HEK293 (cell line): Measurements from ENCODE around the gene CCDC57.
A peak's percentile ranks its signal among the peaks of the same experiment; 100 is the strongest.

ENCODE experiments used
- CTCF ChIA-PET: fragments of 350-600 bp; formaldehyde crosslinking; extraction: SDS; loops from one replicate; lab custom pipeline; 2021; ENCODE audit warnings: antibody characterized with exemption; lab: Yijun Ruan, JAX
- POLR2A ChIA-PET: fragments of 300-600 bp; formaldehyde crosslinking; extraction: SDS; loops from one replicate; lab custom pipeline; 2020; ENCODE audit warnings: antibody characterized with exemption, inconsistent platforms; lab: Yijun Ruan, JAX
- H3K27ac ChIP-seq: fragments of 200-500 bp; sonication (Bioruptor generic); 2 replicates; pipeline ENCODE4 v1.5.1; 2014; ENCODE audit warnings: low read depth, low read length, control low read depth, inconsistent platforms; ENCODE audit errors: extremely low read depth
- H3K36me3 ChIP-seq, 2 experiments: fragments of 200-500 bp in 1 of 2; sonication (Bioruptor generic) in 1 of 2; 1 replicate in 1 of 2; 2 replicates in 1 of 2; pipeline ENCODE4 v1.5.1; 2014 to 2017; ENCODE audit warnings: inconsistent platforms in 2 of 2, low read length in 2 of 2; ENCODE audit not compliant: control insufficient read depth in 2 of 2, insufficient read depth in 1 of 2
- H3K4me1 ChIP-seq: fragments of 200-500 bp; sonication (Bioruptor generic); 2 replicates; pipeline ENCODE4 v1.5.1; 2014; ENCODE audit warnings: mild to moderate bottlenecking, low read length, inconsistent platforms; ENCODE audit not compliant: control insufficient read depth, insufficient read depth
- H3K4me3 ChIP-seq: 2 replicates; pipeline ENCODE4 v1.5.1; 2011; ENCODE audit warnings: low read depth, mild to moderate bottlenecking, control low read depth, low read length, moderate library complexity
- H3K9me3 ChIP-seq: fragments of 200-500 bp; sonication (Bioruptor generic); 2 replicates; pipeline ENCODE4 v1.5.1; 2014; ENCODE audit warnings: low read depth, low read length, inconsistent platforms; ENCODE audit not compliant: control insufficient read depth, insufficient read depth
- FEZF1 ChIP-seq: fragments of 450-650 bp; formaldehyde crosslinking; IDR thresholded peaks from 2 replicates; pipeline ENCODE4 v1.5.1; 2016; ENCODE audit warnings: missing biosample characterization, missing genetic modification characterization
- IKZF3 ChIP-seq: fragments of 450-650 bp; IDR thresholded peaks from 2 replicates; pipeline ENCODE4 v1.5.0; 2018; ENCODE audit warnings: missing biosample characterization, mild to moderate bottlenecking, missing genetic modification characterization, moderate library complexity
- KLF10 ChIP-seq: fragments of 450-650 bp; IDR thresholded peaks from 2 replicates; pipeline ENCODE4 v1.5.1; 2018; ENCODE audit warnings: missing biosample characterization, mild to moderate bottlenecking, missing genetic modification characterization
- MYNN ChIP-seq: fragments of 450-650 bp; formaldehyde crosslinking; IDR thresholded peaks from 2 replicates; pipeline ENCODE4 v1.5.1; 2016; ENCODE audit warnings: missing biosample characterization, missing genetic modification characterization, borderline replicate concordance
- OSR2 ChIP-seq: fragments of 450-650 bp; formaldehyde crosslinking; IDR thresholded peaks from 2 replicates; pipeline ENCODE4 v1.5.1; 2016; ENCODE audit warnings: missing biosample characterization, missing genetic modification characterization
- PRDM1 ChIP-seq: fragments of 450-650 bp; formaldehyde crosslinking; IDR thresholded peaks from 2 replicates; pipeline ENCODE4; 2016; ENCODE audit warnings: missing biosample characterization, missing genetic modification characterization
- SALL2 ChIP-seq: fragments of 450-650 bp; formaldehyde crosslinking; IDR thresholded peaks from 2 replicates; pipeline ENCODE4 v1.5.0; 2017; ENCODE audit warnings: missing biosample characterization, mild to moderate bottlenecking, missing genetic modification characterization, borderline replicate concordance
- ZBTB20 ChIP-seq: fragments of 450-650 bp; formaldehyde crosslinking; IDR thresholded peaks from 2 replicates; pipeline ENCODE4 v1.5.1; 2016; ENCODE audit warnings: missing biosample characterization, missing genetic modification characterization
- ZFHX2 ChIP-seq: fragments of 450-650 bp; formaldehyde crosslinking; conservative IDR thresholded peaks from 2 replicates; pipeline ENCODE4 v1.5.1; 2016; ENCODE audit warnings: missing biosample characterization, missing genetic modification characterization
- ZIC2 ChIP-seq: fragments of 450-650 bp; formaldehyde crosslinking; IDR thresholded peaks from 2 replicates; pipeline ENCODE4 v1.5.1; 2016; ENCODE audit warnings: missing biosample characterization, missing genetic modification characterization
- ZNF138 ChIP-seq: fragments of 450-650 bp; formaldehyde crosslinking; IDR thresholded peaks from 2 replicates; pipeline ENCODE4 v1.5.1; 2016; ENCODE audit warnings: missing biosample characterization, missing genetic modification characterization, borderline replicate concordance
- ZNF184 ChIP-seq: fragments of 450-650 bp; IDR thresholded peaks from 2 replicates; pipeline ENCODE4 v1.5.1; 2018; ENCODE audit warnings: missing biosample characterization, mild to moderate bottlenecking, missing genetic modification characterization
- ZNF211 ChIP-seq: fragments of 450-650 bp; formaldehyde crosslinking; IDR thresholded peaks from 2 replicates; pipeline ENCODE4 v1.5.1; 2016; ENCODE audit warnings: low read depth, missing biosample characterization, missing genetic modification characterization
- ZNF24 ChIP-seq: fragments of 450-650 bp; formaldehyde crosslinking; IDR thresholded peaks from 2 replicates; pipeline ENCODE4 v1.5.1; 2016; ENCODE audit warnings: missing biosample characterization, missing genetic modification characterization
- ZNF302 ChIP-seq: fragments of 450-650 bp; formaldehyde crosslinking; IDR thresholded peaks from 2 replicates; pipeline ENCODE4 v1.5.1; 2016; ENCODE audit warnings: missing biosample characterization, missing genetic modification characterization, low read depth
- ZNF350 ChIP-seq: fragments of 450-650 bp; formaldehyde crosslinking; IDR thresholded peaks from 2 replicates; pipeline ENCODE4 v1.5.0; 2017; ENCODE audit warnings: missing biosample characterization, mild to moderate bottlenecking, missing genetic modification characterization
- ZNF391 ChIP-seq: fragments of 450-650 bp; formaldehyde crosslinking; IDR thresholded peaks from 2 replicates; pipeline ENCODE4 v1.5.1; 2016; ENCODE audit warnings: low read depth, missing biosample characterization, missing genetic modification characterization, borderline replicate concordance
- ZNF426 ChIP-seq: fragments of 450-650 bp; formaldehyde crosslinking; IDR thresholded peaks from 2 replicates; pipeline ENCODE4 v1.5.1; 2017; ENCODE audit warnings: missing biosample characterization, missing genetic modification characterization, mild to moderate bottlenecking, inconsistent platforms, moderate library complexity
- ZNF514 ChIP-seq: fragments of 450-650 bp; formaldehyde crosslinking; IDR thresholded peaks from 2 replicates; pipeline ENCODE4 v1.5.1; 2016; ENCODE audit warnings: missing biosample characterization, missing genetic modification characterization
- ZNF549 ChIP-seq: fragments of 450-650 bp; IDR thresholded peaks from 2 replicates; pipeline ENCODE4 v1.5.1; 2018; ENCODE audit warnings: missing biosample characterization, missing genetic modification characterization, mild to moderate bottlenecking, inconsistent platforms, moderate library complexity
- ZNF596 ChIP-seq: fragments of 450-650 bp; IDR thresholded peaks from 2 replicates; pipeline ENCODE4 v1.5.0; 2018; ENCODE audit warnings: missing biosample characterization, mild to moderate bottlenecking, missing genetic modification characterization, moderate library complexity
- ZNF621 ChIP-seq: fragments of 450-650 bp; formaldehyde crosslinking; IDR thresholded peaks from 2 replicates; pipeline ENCODE4 v1.5.1; 2017; ENCODE audit warnings: missing biosample characterization, missing genetic modification characterization
- ZNF670 ChIP-seq: fragments of 450-650 bp; formaldehyde crosslinking; IDR thresholded peaks from 2 replicates; pipeline ENCODE4 v1.5.1; 2016; ENCODE audit warnings: missing biosample characterization, missing genetic modification characterization, low read depth
- ZNF792 ChIP-seq: fragments of 450-650 bp; formaldehyde crosslinking; IDR thresholded peaks from 2 replicates; pipeline ENCODE4 v1.5.1; 2016; ENCODE audit warnings: missing biosample characterization, missing genetic modification characterization
- TF ChIP-seq, protein P1 (sequence below): fragments of 450-650 bp; formaldehyde crosslinking; IDR thresholded peaks from 2 replicates; pipeline ENCODE4 v1.5.1; 2016; ENCODE audit warnings: missing biosample characterization, missing genetic modification characterization
- TF ChIP-seq, protein P2 (sequence below): fragments of 450-650 bp; formaldehyde crosslinking; IDR thresholded peaks from 2 replicates; pipeline ENCODE4 v1.5.1; 2016; ENCODE audit warnings: missing biosample characterization, missing genetic modification characterization
- TF ChIP-seq, protein P3 (sequence below): fragments of 450-650 bp; formaldehyde crosslinking; IDR thresholded peaks from 2 replicates; pipeline ENCODE4 v1.5.1; 2016; ENCODE audit warnings: missing biosample characterization, missing genetic modification characterization
- TF ChIP-seq, protein P4 (sequence below): sonication (generic); formaldehyde crosslinking; IDR thresholded peaks from 2 replicates; pipeline ENCODE4 v1.8.1; 2022; ENCODE audit warnings: mild to moderate bottlenecking, moderate library complexity, missing genetic modification reagents
- TF ChIP-seq, protein P5 (sequence below): fragments of 450-650 bp; formaldehyde crosslinking; IDR thresholded peaks from 2 replicates; pipeline ENCODE4 v1.5.1; 2016; ENCODE audit warnings: missing biosample characterization, missing genetic modification characterization

The CCDC57 gene

DNA sequence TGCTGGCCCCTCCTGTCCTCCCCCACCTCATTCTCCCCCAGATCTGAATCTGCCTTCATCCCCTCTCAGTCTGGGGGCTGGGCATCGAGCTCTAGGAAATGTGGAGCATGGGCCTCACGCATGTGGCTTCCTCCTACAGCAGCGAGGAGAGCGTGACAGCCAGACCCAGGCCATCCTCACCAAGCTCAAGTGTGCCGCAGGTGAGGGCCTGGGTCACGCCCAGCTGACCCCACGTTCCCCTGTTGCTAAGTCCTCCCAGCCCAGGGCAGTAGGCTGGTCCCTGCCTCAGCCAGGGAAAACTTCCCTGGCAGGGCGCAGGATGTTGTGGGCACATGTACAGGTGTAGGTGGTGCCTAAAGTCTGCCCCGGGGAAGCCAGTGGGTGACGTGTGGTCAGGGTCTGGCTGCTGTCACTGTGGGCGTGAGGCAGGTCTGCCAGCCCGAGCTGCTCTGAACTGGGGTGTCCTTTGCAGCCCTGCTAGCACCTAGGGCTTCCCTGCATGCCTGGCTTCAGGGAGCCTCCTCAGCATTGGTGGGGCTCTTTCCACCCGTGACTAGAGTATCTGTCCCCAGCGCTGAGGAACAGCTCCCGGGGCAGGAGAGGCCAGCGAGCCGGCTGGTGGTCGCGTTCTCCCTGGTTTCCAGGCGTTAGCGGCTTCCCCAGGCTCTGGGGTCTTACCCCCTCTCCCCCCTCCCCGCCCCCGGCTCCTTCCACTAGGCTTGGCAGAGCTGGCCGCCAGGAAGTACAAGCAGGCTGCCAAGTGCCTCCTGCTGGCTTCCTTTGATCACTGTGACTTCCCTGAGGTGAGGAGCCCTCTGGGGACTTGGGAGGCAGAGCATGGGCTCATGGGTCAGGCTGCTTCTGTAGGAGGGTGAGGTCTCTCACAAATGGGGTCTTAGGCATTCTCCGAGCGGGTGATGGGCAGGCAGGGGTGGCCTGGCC is 157.3 kb downstream of the CCDC57 start:
- CTCF ChIA-PET = interaction anchor here (1.3 to 1.7 kb wide), 2 partner anchors 17 to 25 kb away, joined by 5 to 9 read pairs; partner anchors contain the start of gene DCXR
- TF ChIP-seq ZNF24 (tag by site-specific recombination) (no peak), FEZF1 (0 out of 2 replicates have a peak, but pooled peaks have one; percentile 11), ZNF596 (no peak), ZNF621 (no peak), IKZF3 (tag by site-specific recombination) (0 out of 2 replicates have a peak, but pooled peaks have one; percentile 37), ZNF350 (tag by site-specific recombination) (no peak), ZNF792 (tag by site-specific recombination) (no peak), KLF10 (tag by site-specific recombination) (no peak), OSR2 (tag by site-specific recombination) (no peak), ZBTB20 (tag by site-specific recombination) (no peak), ZNF211 (tag by site-specific recombination) (no peak), ZNF549 (tag by site-specific recombination) (no peak), ZNF391 (no peak), ZNF670 (tag by site-specific recombination) (no peak), PRDM1 (tag by site-specific recombination) (no peak), ZNF184 (tag by site-specific recombination) (no peak), ZNF138 (tag by site-specific recombination) (no peak), ZNF514 (no peak), ZIC2 (tag by site-specific recombination) (peak; percentile 74), ZFHX2 (peak; percentile 86), SALL2 (tag by site-specific recombination) (no peak), ZNF302 (no peak), MYNN (no peak), ZNF426 (no peak)
- TF ChIP-seq, protein P1, sequence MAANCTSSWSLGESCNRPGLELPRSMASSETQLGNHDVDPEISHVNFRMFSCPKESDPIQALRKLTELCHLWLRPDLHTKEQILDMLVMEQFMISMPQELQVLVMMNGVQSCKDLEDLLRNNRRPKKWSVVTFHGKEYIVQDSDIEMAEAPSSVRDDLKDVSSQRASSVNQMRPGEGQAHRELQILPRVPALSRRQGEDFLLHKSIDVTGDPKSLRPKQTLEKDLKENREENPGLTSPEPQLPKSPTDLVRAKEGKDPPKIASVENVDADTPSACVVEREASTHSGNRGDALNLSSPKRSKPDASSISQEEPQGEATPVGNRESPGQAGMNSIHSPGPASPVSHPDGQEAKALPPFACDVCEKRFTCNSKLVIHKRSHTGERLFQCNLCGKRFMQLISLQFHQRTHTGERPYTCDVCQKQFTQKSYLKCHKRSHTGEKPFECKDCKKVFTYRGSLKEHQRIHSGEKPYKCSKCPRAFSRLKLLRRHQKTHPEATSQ (tag by site-specific recombination) = no peak
- TF ChIP-seq, protein P2, sequence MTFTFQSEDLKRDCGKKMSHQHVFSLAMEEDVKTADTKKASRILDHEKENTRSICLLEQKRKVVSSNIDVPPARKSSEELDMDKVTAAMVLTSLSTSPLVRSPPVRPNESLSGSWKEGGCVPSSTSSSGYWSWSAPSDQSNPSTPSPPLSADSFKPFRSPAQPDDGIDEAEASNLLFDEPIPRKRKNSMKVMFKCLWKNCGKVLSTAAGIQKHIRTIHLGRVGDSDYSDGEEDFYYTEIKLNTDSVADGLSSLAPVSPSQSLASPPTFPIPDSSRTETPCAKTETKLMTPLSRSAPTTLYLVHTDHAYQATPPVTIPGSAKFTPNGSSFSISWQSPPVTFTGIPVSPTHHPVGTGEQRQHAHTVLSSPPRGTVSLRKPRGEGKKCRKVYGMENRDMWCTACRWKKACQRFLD = no peak
- TF ChIP-seq, protein P3, sequence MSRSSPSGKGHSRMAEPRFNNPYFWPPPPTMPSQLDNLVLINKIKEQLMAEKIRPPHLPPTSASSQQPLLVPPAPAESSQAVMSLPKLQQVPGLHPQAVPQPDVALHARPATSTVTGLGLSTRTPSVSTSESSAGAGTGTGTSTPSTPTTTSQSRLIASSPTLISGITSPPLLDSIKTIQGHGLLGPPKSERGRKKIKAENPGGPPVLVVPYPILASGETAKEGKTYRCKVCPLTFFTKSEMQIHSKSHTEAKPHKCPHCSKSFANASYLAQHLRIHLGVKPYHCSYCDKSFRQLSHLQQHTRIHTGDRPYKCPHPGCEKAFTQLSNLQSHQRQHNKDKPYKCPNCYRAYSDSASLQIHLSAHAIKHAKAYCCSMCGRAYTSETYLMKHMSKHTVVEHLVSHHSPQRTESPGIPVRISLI (tag by site-specific recombination) = no peak
- TF ChIP-seq, protein P4, sequence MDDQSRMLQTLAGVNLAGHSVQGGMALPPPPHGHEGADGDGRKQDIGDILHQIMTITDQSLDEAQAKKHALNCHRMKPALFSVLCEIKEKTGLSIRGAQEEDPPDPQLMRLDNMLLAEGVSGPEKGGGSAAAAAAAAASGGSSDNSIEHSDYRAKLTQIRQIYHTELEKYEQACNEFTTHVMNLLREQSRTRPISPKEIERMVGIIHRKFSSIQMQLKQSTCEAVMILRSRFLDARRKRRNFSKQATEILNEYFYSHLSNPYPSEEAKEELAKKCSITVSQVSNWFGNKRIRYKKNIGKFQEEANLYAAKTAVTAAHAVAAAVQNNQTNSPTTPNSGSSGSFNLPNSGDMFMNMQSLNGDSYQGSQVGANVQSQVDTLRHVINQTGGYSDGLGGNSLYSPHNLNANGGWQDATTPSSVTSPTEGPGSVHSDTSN (CRISPR knock-in tag) = peak; percentile 33; the same call in 1 of the 2 replicates
- TF ChIP-seq, protein P5, sequence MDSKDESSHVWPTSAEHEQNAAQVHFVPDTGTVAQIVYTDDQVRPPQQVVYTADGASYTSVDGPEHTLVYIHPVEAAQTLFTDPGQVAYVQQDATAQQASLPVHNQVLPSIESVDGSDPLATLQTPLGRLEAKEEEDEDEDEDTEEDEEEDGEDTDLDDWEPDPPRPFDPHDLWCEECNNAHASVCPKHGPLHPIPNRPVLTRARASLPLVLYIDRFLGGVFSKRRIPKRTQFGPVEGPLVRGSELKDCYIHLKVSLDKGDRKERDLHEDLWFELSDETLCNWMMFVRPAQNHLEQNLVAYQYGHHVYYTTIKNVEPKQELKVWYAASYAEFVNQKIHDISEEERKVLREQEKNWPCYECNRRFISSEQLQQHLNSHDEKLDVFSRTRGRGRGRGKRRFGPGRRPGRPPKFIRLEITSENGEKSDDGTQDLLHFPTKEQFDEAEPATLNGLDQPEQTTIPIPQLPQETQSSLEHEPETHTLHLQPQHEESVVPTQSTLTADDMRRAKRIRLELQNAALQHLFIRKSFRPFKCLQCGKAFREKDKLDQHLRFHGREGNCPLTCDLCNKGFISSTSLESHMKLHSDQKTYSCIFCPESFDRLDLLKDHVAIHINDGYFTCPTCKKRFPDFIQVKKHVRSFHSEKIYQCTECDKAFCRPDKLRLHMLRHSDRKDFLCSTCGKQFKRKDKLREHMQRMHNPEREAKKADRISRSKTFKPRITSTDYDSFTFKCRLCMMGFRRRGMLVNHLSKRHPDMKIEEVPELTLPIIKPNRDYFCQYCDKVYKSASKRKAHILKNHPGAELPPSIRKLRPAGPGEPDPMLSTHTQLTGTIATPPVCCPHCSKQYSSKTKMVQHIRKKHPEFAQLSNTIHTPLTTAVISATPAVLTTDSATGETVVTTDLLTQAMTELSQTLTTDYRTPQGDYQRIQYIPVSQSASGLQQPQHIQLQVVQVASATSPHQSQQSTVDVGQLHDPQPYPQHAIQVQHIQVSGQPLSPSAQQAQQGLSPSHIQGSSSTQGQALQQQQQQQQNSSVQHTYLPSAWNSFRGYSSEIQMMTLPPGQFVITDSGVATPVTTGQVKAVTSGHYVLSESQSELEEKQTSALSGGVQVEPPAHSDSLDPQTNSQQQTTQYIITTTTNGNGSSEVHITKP (tag by site-specific recombination) = no peak

More for the DNA sequence above, 157.3 kb downstream of the CCDC57 start:
- H3K27ac ChIP-seq = peak overlapping the region; percentile 37; the same call in 1 of the 2 replicates
- H3K9me3 ChIP-seq = no peaks in the 10 kb centered on the region
- POLR2A ChIA-PET = interaction anchor here (0.6 to 14.2 kb wide), 8 partner anchors 9 to 482 kb away, joined by 3 to 96 read pairs (median 4); partner anchors contain the start of genes CENPX, DCXR, LRRC45 and RAC3
- H3K36me3 ChIP-seq = peaks cover 3 to 78% of the 10 kb centered on the region in 2 experiments; a peak in 2 of 3 replicates
- no peak overlapping the region for H3K4me3 ChIP-seq
- peaks cover 7% of the 10 kb centered on the region for H3K4me1 ChIP-seq
